Measurements from ENCODE around the gene PPP1R14C.

The PPP1R14C gene

DNA sequence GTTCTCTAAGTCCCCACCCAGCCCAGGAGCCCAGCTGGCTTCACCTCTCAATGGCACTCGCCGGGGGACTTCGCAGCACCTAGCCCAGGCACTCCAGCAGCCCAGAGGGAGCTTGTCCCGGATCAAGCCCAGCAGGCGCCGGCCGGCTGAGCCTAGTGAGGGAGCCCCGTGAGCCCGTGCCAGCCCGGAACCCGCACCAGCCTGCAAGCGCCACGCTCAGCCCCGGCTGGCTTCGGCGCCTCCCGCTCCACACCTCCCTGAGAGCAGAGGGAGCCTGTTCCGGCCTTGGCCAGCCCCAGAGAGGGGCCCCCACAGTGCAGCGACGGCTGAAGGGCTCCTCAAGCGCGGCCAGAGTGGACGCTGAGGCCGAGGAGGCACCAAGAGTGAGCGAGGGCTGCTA is 27.1 kb upstream of the PPP1R14C start:
- Histone ChIP-seq H3K36me3 (ENCODE audit: insufficient read depth) (no peaks in the 10 kb centered on the region), H3K4me2 (no peak overlapping the region), H3K27ac (no peak overlapping the region), H4K20me1 (ENCODE audit: insufficient read depth) (no peaks in the 10 kb centered on the region), H2AFZ (ENCODE audit: low read depth) (no peak overlapping the region), H3K27me3 (ENCODE audit: insufficient read depth, low read depth) (no peaks in the 10 kb centered on the region), H3K9ac (no peak overlapping the region), H3K79me2 (ENCODE audit: insufficient read depth, low read depth) (no peaks in the 10 kb centered on the region), H3K4me3 (IDR thresholded peaks at IDR 0.05; ENCODE audit: insufficient read depth, low read depth, low read length) (no peak overlapping the region), H3K4me1 (ENCODE audit: low read depth, poor library complexity, severe bottlenecking) (no peaks in the 10 kb centered on the region)
- TF ChIP-seq CTCF (conservative IDR thresholded peaks at IDR 0.05; ENCODE audit: low read depth, low read length) = no peak

DNA sequence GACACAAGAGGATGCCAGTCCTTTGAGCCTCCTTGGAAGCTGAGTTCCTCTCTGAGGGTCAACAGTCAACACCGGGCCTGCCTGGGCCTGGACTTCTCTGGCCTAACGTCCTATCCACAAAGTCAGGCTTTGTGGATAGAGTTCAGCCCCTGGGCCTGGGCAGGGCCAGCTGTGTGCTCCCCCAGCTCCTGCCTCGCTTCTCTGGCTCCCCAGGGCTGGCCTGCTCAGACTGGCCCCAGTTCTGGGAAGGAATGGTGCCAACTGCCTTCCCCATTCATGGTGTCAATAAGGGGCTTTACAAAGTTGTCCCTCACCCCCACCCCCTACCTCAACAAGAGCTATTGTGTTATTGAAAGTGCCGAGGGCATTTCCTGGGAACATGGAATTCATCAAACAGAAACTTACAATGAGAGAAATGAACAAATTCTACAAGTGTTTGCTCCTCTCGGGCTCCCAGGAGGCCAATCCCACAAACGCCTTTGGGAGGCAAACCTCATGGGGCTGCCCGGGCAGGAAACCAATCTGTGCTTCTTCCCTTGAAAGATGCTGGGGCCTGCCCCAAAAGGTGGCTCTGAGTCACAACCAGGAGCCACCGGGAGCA is 26.5 kb upstream of the PPP1R14C start:
- Histone ChIP-seq H3K4me1 (ENCODE audit: low read depth, poor library complexity, severe bottlenecking) (no peaks in the 10 kb centered on the region), H3K27ac (no peak overlapping the region), H3K27me3 (ENCODE audit: insufficient read depth, low read depth) (no peaks in the 10 kb centered on the region), H2AFZ (ENCODE audit: low read depth) (no peak overlapping the region), H3K4me3 (IDR thresholded peaks at IDR 0.05; ENCODE audit: insufficient read depth, low read depth, low read length) (no peak overlapping the region), H4K20me1 (ENCODE audit: insufficient read depth) (no peaks in the 10 kb centered on the region), H3K79me2 (ENCODE audit: insufficient read depth, low read depth) (no peaks in the 10 kb centered on the region), H3K36me3 (ENCODE audit: insufficient read depth) (no peaks in the 10 kb centered on the region), H3K9ac (no peak overlapping the region), H3K4me2 (no peak overlapping the region)
- TF ChIP-seq CTCF (conservative IDR thresholded peaks at IDR 0.05; ENCODE audit: low read depth, low read length) = no peak

- Histone ChIP-seq H3K4me2 (no peak overlapping the region), H3K9ac (no peak overlapping the region)
Observed at GRCh38 chr6:150118203-150118602, 24.6 kb upstream of the PPP1R14C start.

DNA sequence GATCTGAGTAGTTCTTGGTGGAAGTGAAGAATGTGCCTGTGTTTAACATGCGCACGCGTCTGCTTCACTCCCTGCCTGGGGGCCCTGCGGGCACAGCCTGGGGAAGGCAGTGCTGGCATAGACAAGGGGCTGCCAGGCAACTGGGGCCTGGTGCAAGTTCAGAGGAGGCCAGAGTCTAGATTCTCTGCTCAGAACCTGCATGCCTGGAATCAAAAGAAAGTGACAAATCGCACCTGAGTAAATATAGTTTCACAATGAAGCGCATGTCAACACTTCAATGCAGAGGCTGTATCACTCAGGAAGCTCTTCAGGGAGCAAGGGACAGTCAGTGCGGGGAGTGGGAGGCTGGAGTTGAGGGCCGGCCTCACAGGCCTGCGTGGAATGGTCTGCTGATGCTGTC is 24.2 kb upstream of the PPP1R14C start:
- TF ChIP-seq CTCF (conservative IDR thresholded peaks at IDR 0.05; ENCODE audit: low read depth, low read length) = no peak
- H3K4me3 ChIP-seq (IDR thresholded peaks at IDR 0.05; ENCODE audit: insufficient read depth, low read depth, low read length) = no peak overlapping the region
- H2AFZ ChIP-seq (ENCODE audit: low read depth) = no peak overlapping the region
- no peaks in the 10 kb centered on the region for H3K4me1 ChIP-seq (ENCODE audit: low read depth, poor library complexity, severe bottlenecking)
- no peaks in the 10 kb centered on the region for H3K79me2 ChIP-seq (ENCODE audit: insufficient read depth, low read depth)
- no peak overlapping the region for H3K27ac ChIP-seq
- no peak overlapping the region for H3K9ac ChIP-seq
- H3K4me2 ChIP-seq = no peak overlapping the region
- no peaks in the 10 kb centered on the region for H3K36me3 ChIP-seq (ENCODE audit: insufficient read depth)
- H3K27me3 ChIP-seq (ENCODE audit: insufficient read depth, low read depth) = no peaks in the 10 kb centered on the region
- H4K20me1 ChIP-seq (ENCODE audit: insufficient read depth) = no peaks in the 10 kb centered on the region

More at GRCh38 chr6:150118203-150118602, 24.6 kb upstream of the PPP1R14C start:
- Histone ChIP-seq H3K27ac (no peak overlapping the region), H2AFZ (ENCODE audit: low read depth) (no peak overlapping the region), H4K20me1 (ENCODE audit: insufficient read depth) (no peaks in the 10 kb centered on the region), H3K27me3 (ENCODE audit: insufficient read depth, low read depth) (no peaks in the 10 kb centered on the region), H3K4me3 (IDR thresholded peaks at IDR 0.05; ENCODE audit: insufficient read depth, low read depth, low read length) (no peak overlapping the region), H3K79me2 (ENCODE audit: insufficient read depth, low read depth) (no peaks in the 10 kb centered on the region), H3K4me1 (ENCODE audit: low read depth, poor library complexity, severe bottlenecking) (no peaks in the 10 kb centered on the region), H3K36me3 (ENCODE audit: insufficient read depth) (no peaks in the 10 kb centered on the region)
- no peak for TF ChIP-seq CTCF (conservative IDR thresholded peaks at IDR 0.05; ENCODE audit: low read depth, low read length)
